IPS DF 4.7 (cell line): ENCODE data around the gene LRRC70.
A peak's percentile ranks its signal among the peaks of the same experiment; 100 is the strongest.
"Not testable (repeated sequence)": the region's sequence is repeated elsewhere in the genome, so short reads cannot be mapped to it uniquely, and the experiment has no call there.

Source experiments
- DNase-seq: peaks from one replicate; pipeline ENCODE4 v3.0.0-alpha.2; 2013; ENCODE audit warnings: low spot score; ENCODE audit errors: extremely low read depth

Gene LRRC70, protein sequence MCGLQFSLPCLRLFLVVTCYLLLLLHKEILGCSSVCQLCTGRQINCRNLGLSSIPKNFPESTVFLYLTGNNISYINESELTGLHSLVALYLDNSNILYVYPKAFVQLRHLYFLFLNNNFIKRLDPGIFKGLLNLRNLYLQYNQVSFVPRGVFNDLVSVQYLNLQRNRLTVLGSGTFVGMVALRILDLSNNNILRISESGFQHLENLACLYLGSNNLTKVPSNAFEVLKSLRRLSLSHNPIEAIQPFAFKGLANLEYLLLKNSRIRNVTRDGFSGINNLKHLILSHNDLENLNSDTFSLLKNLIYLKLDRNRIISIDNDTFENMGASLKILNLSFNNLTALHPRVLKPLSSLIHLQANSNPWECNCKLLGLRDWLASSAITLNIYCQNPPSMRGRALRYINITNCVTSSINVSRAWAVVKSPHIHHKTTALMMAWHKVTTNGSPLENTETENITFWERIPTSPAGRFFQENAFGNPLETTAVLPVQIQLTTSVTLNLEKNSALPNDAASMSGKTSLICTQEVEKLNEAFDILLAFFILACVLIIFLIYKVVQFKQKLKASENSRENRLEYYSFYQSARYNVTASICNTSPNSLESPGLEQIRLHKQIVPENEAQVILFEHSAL

GRCh38 chr5:62578540-62578939 lies at the start of gene LRRC70:
LRRC70 (plus strand) TSS chr5:62578819; CDS start chr5:62579439, 620 bp downstream.
- DNase-seq, result peak; percentile 33

DNA sequence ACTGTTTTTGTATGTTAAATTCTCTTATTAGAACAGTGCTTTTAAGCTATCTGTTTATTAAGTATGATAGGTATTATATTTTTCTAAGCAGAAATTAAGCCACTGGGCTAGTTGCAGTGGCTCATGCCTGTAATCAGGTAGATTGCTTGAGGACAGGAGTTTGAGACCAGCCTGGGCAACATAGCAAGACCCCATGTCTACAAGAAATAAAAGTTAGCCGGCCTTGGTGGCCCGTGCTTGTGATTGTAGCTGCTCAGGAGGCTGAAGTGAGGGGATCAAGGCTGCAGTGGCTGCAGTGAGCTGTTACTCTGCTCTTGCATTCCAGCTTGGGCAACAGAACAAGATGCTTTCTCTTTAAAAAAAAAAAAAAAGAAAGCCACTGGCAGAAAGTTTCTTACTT lies 45.0 kb upstream of the LRRC70 start:
- DNase-seq, result no peak

GRCh38 chr5:62534461-62535236 lies 44.0 kb upstream of the LRRC70 start:
- DNase-seq, result no peak

- DNase-seq, result no peak
Observed at GRCh38 chr5:62536232-62536631, 42.4 kb upstream of the LRRC70 start.

- no peak for DNase-seq
Observed at GRCh38 chr5:62536783-62537182, 41.8 kb upstream of the LRRC70 start.

- DNase-seq, result no peak
Observed at GRCh38 chr5:62538017-62538942, 40.3 kb upstream of the LRRC70 start.

- no peak for DNase-seq
Observed at GRCh38 chr5:62542720-62543119, 35.9 kb upstream of the LRRC70 start.

DNA sequence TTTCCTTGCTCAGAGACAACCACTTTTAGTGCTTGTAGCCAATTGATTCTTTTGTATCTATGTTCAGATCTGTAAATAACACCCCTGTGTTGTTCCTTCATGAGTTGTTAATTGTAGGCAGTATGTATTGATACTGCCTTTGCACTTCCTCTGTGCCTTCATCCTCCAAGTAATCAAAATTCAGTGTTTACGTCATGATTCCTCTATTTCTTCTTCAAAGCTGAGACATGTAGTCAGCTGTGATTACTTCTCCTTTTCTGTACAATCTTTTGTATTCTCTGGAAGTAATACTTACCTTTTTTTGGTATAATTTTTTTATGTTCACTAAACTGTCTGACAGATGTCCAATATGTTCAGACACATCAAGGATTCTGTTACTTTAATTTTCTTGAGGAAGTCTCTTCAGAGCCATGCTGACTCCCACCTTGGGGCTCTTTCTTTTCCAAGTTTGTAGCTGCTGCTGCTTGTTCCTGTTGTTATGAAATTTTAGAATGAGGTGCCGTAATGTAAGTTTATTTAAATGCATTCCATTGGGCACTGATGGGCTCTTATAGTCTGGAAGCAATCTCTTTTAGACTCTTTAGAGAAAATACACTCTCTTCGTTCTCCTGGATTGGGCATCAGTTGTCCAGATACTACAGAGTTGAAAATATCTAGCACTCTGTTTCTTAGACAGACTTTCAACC lies 30.5 kb upstream of the LRRC70 start:
- no peak for DNase-seq

- DNase-seq, result no peak
Observed at GRCh38 chr5:62550103-62550502, 28.5 kb upstream of the LRRC70 start.

- no peak for DNase-seq
Observed at GRCh38 chr5:62555930-62556329, 22.7 kb upstream of the LRRC70 start.

DNA sequence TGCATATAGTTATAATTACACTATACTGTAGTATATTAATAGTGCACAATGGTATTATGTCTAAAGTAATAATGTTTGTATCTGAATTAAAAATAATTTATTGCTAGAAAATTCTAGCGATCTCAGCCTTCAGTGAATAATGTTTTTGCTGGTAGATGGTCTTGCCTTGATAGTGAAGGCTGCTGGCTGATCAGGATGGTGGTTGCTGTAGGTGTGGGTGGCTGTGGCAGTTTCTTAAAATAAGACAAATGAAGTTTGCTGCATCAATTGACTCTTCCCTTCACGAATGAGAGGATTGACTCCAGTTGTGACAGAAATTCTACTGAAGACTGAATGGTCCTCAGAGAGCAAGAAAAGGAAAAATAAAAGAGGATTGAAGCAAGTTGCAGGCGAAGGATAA lies 19.7 kb upstream of the LRRC70 start:
- DNase-seq, result no peak

DNA sequence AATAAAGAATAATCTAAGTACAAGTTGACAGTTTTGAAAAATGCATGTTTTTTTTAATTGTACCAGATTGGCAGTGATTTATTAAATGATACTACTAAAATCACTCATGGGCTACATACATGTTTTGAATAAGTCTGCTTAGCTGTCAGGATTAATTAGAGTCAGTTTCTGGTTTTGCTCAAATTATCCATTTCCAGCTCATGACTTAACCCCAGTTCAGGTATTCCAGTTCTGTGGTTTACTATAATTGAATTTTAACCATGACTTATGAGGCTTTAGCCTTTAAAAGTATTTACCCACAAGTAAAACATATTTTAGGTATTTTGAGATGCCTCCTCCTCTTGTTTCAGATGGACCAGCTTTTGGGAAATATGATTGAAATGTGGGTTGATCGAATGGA lies 17.8 kb upstream of the LRRC70 start:
- no peak for DNase-seq

DNA sequence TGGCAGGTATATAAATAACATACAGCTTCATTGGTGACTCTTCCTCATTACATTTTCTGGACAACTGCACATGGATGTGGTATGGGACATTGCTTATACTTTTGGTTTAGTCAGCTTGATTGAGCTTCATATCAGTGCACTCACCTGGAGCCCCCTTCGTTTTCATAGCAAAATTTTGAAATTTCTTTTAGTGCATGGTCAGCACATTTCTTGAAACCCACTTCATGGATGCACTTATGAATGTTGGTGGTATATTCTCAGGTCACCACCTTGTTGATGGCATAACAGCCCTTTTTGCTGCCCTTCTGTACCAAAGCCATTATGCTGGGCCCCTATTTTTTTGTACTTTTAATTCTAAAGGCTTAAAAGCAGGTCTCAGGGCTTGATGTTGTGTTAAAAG lies 16.7 kb upstream of the LRRC70 start:
- DNase-seq, result no peak

- DNase-seq, result no peak
Observed at GRCh38 chr5:62562867-62563266, 15.8 kb upstream of the LRRC70 start.

- no peak for DNase-seq
Observed at GRCh38 chr5:62564101-62564500, 14.5 kb upstream of the LRRC70 start.

DNA sequence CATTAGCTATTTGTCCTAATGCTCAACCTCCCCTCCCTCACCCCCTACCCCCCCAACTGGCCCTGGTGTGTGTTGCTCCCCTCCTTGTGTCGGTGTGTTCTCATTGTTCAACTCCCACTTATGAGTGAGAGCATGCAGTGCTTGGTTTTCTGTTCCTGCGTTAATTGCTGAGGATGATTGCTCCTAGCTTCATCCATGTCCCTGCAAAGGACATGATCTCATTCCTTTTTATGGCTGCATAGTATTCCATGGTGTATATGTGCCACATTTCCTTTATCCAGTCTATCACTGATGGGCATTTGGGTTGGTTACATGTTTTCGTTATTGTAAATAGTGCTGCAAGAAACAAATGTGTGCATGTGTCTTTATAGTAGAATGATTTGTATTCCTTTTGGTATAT lies 12.9 kb upstream of the LRRC70 start:
- DNase-seq, result not testable (repeated sequence)

DNA sequence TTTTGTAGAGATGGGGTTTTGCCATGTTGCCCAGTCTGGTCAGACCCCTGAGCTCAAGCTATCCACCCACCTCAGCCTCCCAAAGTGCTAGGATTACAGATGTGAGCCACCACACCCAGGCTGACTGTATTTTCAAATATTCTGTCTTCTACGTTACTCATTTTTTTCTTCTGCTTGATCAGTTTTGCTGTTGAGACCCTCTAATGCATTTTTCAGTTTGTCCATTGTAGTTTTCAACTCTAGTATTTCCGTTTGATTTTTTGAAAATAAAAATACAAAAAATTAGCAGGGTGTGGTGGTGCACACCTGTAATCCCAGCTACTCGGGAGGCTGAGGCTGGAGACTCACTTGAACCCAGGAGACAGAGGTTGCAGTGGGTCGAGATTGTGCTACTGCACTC lies 10.5 kb upstream of the LRRC70 start:
- no peak for DNase-seq

- peak; percentile 14 for DNase-seq
Observed at GRCh38 chr5:62568800-62569432, 9.7 kb upstream of the LRRC70 start.

DNA sequence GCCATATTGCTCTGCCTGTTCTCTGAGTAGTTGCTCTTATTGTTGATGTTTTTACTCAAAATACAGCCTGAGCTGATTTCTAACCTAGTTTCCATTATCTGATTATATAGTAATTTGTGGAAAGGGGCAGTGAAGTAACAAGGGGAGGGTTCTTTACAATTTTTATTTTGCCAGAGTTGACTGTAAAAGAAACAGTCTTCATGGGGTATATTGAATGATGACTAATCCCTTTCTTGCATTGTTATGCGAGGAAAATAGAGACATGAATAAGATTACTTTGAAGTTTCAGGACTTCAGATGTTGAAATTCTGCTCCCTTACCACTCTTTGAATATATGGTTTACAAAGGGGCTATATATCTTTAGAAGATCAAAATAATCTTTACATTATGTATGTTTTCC lies 9.1 kb upstream of the LRRC70 start:
- no peak for DNase-seq

GRCh38 chr5:62572918-62573514 lies 5.6 kb upstream of the LRRC70 start:
- no peak for DNase-seq
